Testis (tissue), 3 donors: Measurements from ENCODE around the gene EIF4E1B. TPM values are rescaled to one million over a fixed set of nuclear protein-coding genes. Genes with fewer than 3 reads are reported as not detected.

Source experiments
- DNase-seq: peaks from one replicate; pipeline ENCODE4 v3.0.0-alpha.2; 2019
- H3K27ac ChIP-seq, 2 donors: fragments of 200-600 bp; sonication (generic); one replicate each; pipeline ENCODE4 v1.5.1; 2019
- H3K27me3 ChIP-seq: fragments of 200-600 bp; sonication (generic); one replicate; pipeline ENCODE4 v1.5.1; 2019
- H3K36me3 ChIP-seq: fragments of 200-600 bp; sonication (generic); one replicate; pipeline ENCODE4 v1.5.1; 2017; ENCODE audit warnings: low read depth; ENCODE audit errors: missing control alignments
- H3K4me1 ChIP-seq: fragments of 200-600 bp; sonication (generic); one replicate; pipeline ENCODE4 v1.5.1; 2019
- H3K4me3 ChIP-seq, 2 donors: fragments of 200-600 bp; sonication (generic); one replicate each; pipeline ENCODE4 v1.5.1; 2017 to 2019
- H3K9me3 ChIP-seq: fragments of 200-600 bp; sonication (generic); one replicate; pipeline ENCODE4 v1.5.1; 2017
- POLR2A ChIP-seq: fragments of 450-650 bp; IDR thresholded peaks from one replicate; pipeline ENCODE4 v1.6.1; 2017; ENCODE audit warnings: antibody characterized with exemption, mild to moderate bottlenecking, moderate library complexity
- WGBS, 2 donors: methylation state at CpG; one replicate each; pipeline ENCODE4 v1.1.5; 2018; 5-methylcytosine and 5-hydroxymethylcytosine counted together
- intact Hi-C: fragments of 100-400 bp; cut with DNase I; formaldehyde crosslinking; loops from one replicate; pipeline ENCODE4 v1.15.1; 2023; ENCODE audit warnings: low total_unique reads
- polyA plus RNA-seq: library from polyadenylated mRNA; stranded (reverse); fragments of 350-450 nt; fragmentation: Illumina TruSeq; extraction: RNeasy Lipid Tissue Mini Kit (QIAGEN cat#74804); gene quantifications from one replicate; pipeline ENCODE4 v1.2.3, GENCODE V29; 2014; ENCODE audit warnings: low read depth, low replicate concordance; ENCODE audit not compliant: insufficient read depth
- total RNA-seq, 2 donors: library from RNA; depleted of rRNA; stranded (reverse); fragments of >200 nt; gene quantifications; one replicate each; pipeline ENCODE4 v1.2.3, GENCODE V29; 2016
- TF ChIP-seq, protein P1 (sequence below), 3 experiments: fragments of 450-650 bp in 2 of 3; fragments of 200-600 bp in 1 of 3; sonication (generic) in 1 of 3; IDR thresholded peaks; one replicate each; pipeline ENCODE4 v1.5.1; 2016 to 2019; ENCODE audit warnings: antibody characterized with exemption in 3 of 3, mild to moderate bottlenecking in 2 of 3, moderate library complexity in 1 of 3

EIF4E1B gene
- total and polyA plus RNA-seq, 3 donors from 2014 or later = 0.99 to 2.4 (median 1.0) TPM

- no peak for DNase-seq
- Histone ChIP-seq H3K4me3 (peak overlapping the region; percentile 70 to 77), H3K36me3 (no peaks in the 10 kb centered on the region), H3K27me3 (no peaks in the 10 kb centered on the region), H3K4me1 (peaks cover 46% of the 10 kb centered on the region), H3K27ac (peak overlapping the region; percentile 48 to 63), H3K9me3 (no peaks in the 10 kb centered on the region)
- no peak for TF ChIP-seq POLR2A
- TF ChIP-seq, protein P1, sequence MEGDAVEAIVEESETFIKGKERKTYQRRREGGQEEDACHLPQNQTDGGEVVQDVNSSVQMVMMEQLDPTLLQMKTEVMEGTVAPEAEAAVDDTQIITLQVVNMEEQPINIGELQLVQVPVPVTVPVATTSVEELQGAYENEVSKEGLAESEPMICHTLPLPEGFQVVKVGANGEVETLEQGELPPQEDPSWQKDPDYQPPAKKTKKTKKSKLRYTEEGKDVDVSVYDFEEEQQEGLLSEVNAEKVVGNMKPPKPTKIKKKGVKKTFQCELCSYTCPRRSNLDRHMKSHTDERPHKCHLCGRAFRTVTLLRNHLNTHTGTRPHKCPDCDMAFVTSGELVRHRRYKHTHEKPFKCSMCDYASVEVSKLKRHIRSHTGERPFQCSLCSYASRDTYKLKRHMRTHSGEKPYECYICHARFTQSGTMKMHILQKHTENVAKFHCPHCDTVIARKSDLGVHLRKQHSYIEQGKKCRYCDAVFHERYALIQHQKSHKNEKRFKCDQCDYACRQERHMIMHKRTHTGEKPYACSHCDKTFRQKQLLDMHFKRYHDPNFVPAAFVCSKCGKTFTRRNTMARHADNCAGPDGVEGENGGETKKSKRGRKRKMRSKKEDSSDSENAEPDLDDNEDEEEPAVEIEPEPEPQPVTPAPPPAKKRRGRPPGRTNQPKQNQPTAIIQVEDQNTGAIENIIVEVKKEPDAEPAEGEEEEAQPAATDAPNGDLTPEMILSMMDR (IDR thresholded peaks at IDR 0.05) = no peak
- intact Hi-C loops = no loop called here
- 23 to 57% methylated on average over 1 to 11 of the region's 11 CpGs for WGBS, 2 donors
These were observed 16.2 kb downstream of the EIF4E1B start for GRCh38 chr5:176646707-176647029.

GRCh38 chr5:176647030-176647842, 16.8 kb downstream of the EIF4E1B start, which contains the start of gene TSPAN17:
Gene TSPAN17 (plus strand): TSS chr5:176647484. CDS start chr5:176647616, 132 bp downstream.
- no peaks in the 10 kb centered on the region for H3K9me3 ChIP-seq
- no peaks in the 10 kb centered on the region for H3K27me3 ChIP-seq
- 0% methylated on average over 18 to 26 of the region's 63 CpGs for WGBS, 2 donors
- H3K27ac ChIP-seq = peak within 1 kb of the TSS; percentile 48 to 63
- peak; percentile 100 for DNase-seq
- peak; percentile 12 for TF ChIP-seq POLR2A
- TF ChIP-seq, protein P1 (IDR thresholded peaks at IDR 0.05) = no peak
- no peaks in the 10 kb centered on the region for H3K36me3 ChIP-seq
- H3K4me1 ChIP-seq = peaks cover 51% of the 10 kb centered on the region
- H3K4me3 ChIP-seq = peak within 1 kb of the TSS; percentile 70 to 77
- intact Hi-C loops = no loop called here

DNA sequence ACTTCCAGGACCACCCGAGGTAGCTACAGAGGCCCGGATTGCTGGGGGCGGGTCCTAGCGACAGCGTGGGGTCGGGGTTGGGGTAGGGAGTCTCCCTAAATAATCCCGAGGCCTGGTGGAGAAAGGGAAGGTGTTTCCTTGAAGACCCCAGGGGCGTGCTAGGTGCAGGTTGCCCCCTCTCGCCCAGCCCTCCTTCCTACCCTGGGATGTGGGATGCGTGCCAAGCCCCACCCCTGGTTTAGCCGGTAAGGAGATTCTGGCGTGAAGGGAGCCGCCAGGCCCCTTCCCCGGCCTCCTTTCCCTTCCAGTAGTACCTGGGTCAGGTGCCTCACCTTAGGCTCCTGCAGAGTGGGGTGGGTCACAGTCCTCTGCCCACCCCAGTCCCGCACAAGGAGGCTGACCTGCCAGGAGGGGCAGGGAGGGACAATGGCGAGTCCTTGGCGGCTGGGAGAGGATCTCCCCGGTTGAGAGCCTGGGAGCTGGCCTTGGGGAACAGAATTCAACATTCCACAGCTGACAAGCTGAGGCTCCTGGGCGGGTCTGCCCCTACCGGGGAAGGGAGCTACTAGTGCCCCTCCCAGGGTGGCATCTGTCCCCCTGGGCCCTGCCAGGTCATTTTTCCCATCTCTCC, 17.5 kb downstream of the EIF4E1B start:
- 4 to 15% methylated on average over 8 to 20 of the region's 20 CpGs for WGBS, 2 donors
- Histone ChIP-seq H3K27me3 (no peaks in the 10 kb centered on the region), H3K4me3 (peak overlapping the region; percentile 70 to 77), H3K9me3 (no peaks in the 10 kb centered on the region), H3K4me1 (peaks cover 52% of the 10 kb centered on the region), H3K27ac (peak overlapping the region; percentile 47 to 63), H3K36me3 (no peaks in the 10 kb centered on the region)
- no peak for TF ChIP-seq POLR2A
- TF ChIP-seq, protein P1 (IDR thresholded peaks at IDR 0.05) = no peak
- intact Hi-C loops = no loop called here
- DNase-seq = peak; percentile 74

GRCh38 chr5:176648474-176649194, 18.2 kb downstream of the EIF4E1B start:
- no peak for TF ChIP-seq POLR2A
- TF ChIP-seq, protein P1 (IDR thresholded peaks at IDR 0.05) = no peak
- intact Hi-C loops = no loop called here
- WGBS, 2 donors = 65 to 76% methylated on average over 12 to 14 of the region's 15 CpGs

More at GRCh38 chr5:176648474-176649194, 18.2 kb downstream of the EIF4E1B start:
- H3K4me1 ChIP-seq = peaks cover 45% of the 10 kb centered on the region
- H3K27me3 ChIP-seq = no peaks in the 10 kb centered on the region
- no peaks in the 10 kb centered on the region for H3K36me3 ChIP-seq
- no peak for DNase-seq
- H3K27ac ChIP-seq = peak overlapping the region in 1 of 2 donors; percentile 63
- H3K4me3 ChIP-seq = peak overlapping the region; percentile 70 to 77
- no peaks in the 10 kb centered on the region for H3K9me3 ChIP-seq
